Peyer's patch (tissue), 4 donors: Measurements from ENCODE around the gene KCNE3.

Experiments used
- CTCF ChIP-seq, 6 experiments: fragments of 450-650 bp in 4 of 6; fragments of 200-600 bp in 2 of 6; sonication (generic) in 1 of 6; IDR thresholded peaks; one replicate each; pipeline ENCODE4 v1.5.1; 2017 to 2019; ENCODE audit warnings: antibody characterized with exemption in 6 of 6, mild to moderate bottlenecking in 3 of 6, moderate library complexity in 1 of 6
- POLR2A ChIP-seq, 2 donors: fragments of 450-650 bp; IDR thresholded peaks; one replicate each; pipeline ENCODE4 v1.5.1; 2017; ENCODE audit warnings: antibody characterized with exemption in 2 of 2, mild to moderate bottlenecking in 2 of 2, moderate library complexity in 2 of 2

- TF ChIP-seq CTCF (IDR thresholded peaks at IDR 0.05) (no peak), POLR2A (IDR thresholded peaks at IDR 0.05) (no peak)
Observed at GRCh38 chr11:74479732-74480123, 12.4 kb upstream of the KCNE3 start.
